Naive thymus-derived CD4-positive, alpha-beta T cell (primary cell): Measurements from ENCODE around the gene ARHGEF25. TPM values are rescaled to one million over a fixed set of nuclear protein-coding genes. Genes with fewer than 3 reads are reported as not detected.
"Not testable (repeated sequence)": the region's sequence is repeated elsewhere in the genome, so short reads cannot be mapped to it uniquely, and the experiment has no call there.

ENCODE experiments used
- ATAC-seq: fragments of 150-1000 bp; cut with Tn5 transposase; 2 replicates; pipeline ENCODE4 v1.10.0; 2021; ENCODE audit warnings: mild to moderate bottlenecking, moderate library complexity
- CTCF ChIA-PET: fragments of 350-600 bp; sonication (Branson Sonifier 250); formaldehyde crosslinking; loops from one replicate; lab custom pipeline; 2021; ENCODE audit warnings: antibody characterized with exemption; lab: Charles Lee
- POLR2A ChIA-PET: fragments of 350-600 bp; sonication (Branson Sonifier 250); formaldehyde crosslinking; loops from one replicate; lab custom pipeline; 2021; ENCODE audit warnings: antibody characterized with exemption, inconsistent platforms; lab: Charles Lee
- DNase-seq, 9 donors: peaks; one replicate each; pipeline versions ENCODE4 v3.0.0 to v3.0.0-alpha.2; 2020 to 2022; ENCODE audit warnings: mixed read lengths in 1 of 9
- H3K27ac ChIP-seq: one replicate; pipeline ENCODE4 v1.7.0; 2013; ENCODE audit warnings: mild to moderate bottlenecking, low read depth, low read length, moderate library complexity
- H3K27me3 ChIP-seq, 2 donors: one replicate each; pipeline ENCODE4 v1.7.0; 2013; ENCODE audit warnings: low read length in 2 of 2, mild to moderate bottlenecking in 2 of 2, moderate library complexity in 2 of 2; ENCODE audit not compliant: control insufficient read depth in 2 of 2, insufficient read depth in 2 of 2
- H3K36me3 ChIP-seq, 3 experiments: 1 replicate in 2 of 3; 2 replicates in 1 of 3; pipeline ENCODE4 v1.7.0; 2013; ENCODE audit warnings: low read length in 3 of 3, mild to moderate bottlenecking in 3 of 3, moderate library complexity in 1 of 3; ENCODE audit not compliant: insufficient read depth in 3 of 3, control insufficient read depth in 2 of 3
- H3K4me1 ChIP-seq, 2 donors: one replicate each; pipeline ENCODE4 v1.7.0; 2013; ENCODE audit warnings: low read length in 2 of 2, mild to moderate bottlenecking in 2 of 2, moderate library complexity in 1 of 2; ENCODE audit not compliant: control insufficient read depth in 2 of 2, insufficient read depth in 2 of 2
- H3K4me3 ChIP-seq: 2 replicates; pipeline ENCODE4 v1.7.0; 2013; ENCODE audit warnings: mild to moderate bottlenecking, low read length
- H3K9me3 ChIP-seq, 3 experiments: 1 replicate in 2 of 3; 2 replicates in 1 of 3; pipeline ENCODE4 v1.7.0; 2013; ENCODE audit warnings: low read length in 3 of 3; ENCODE audit not compliant: control insufficient read depth in 2 of 3
- H3K27ac Mint-ChIP-seq, 9 donors: one replicate each; pipeline ENCODE4 v1.8.0; 2020 to 2022; ENCODE audit warnings: mixed read lengths in 9 of 9, mild to moderate bottlenecking in 8 of 9, moderate library complexity in 5 of 9, inconsistent platforms in 2 of 9
- H3K27me3 Mint-ChIP-seq, 5 donors: one replicate each; pipeline ENCODE4 v1.8.0; 2021 to 2022; ENCODE audit warnings: mixed read lengths in 5 of 5, mild to moderate bottlenecking in 1 of 5
- H3K36me3 Mint-ChIP-seq, 5 donors: one replicate each; pipeline ENCODE4 v1.8.0; 2020 to 2022; ENCODE audit warnings: mixed read lengths in 5 of 5, mild to moderate bottlenecking in 3 of 5, inconsistent platforms in 1 of 5
- H3K4me1 Mint-ChIP-seq, 7 donors: one replicate each; pipeline ENCODE4 v1.8.0; 2020 to 2022; ENCODE audit warnings: mixed read lengths in 7 of 7, mild to moderate bottlenecking in 3 of 7, inconsistent platforms in 1 of 7
- H3K4me3 Mint-ChIP-seq, 10 donors: one replicate each; pipeline ENCODE4 v1.8.0; 2020 to 2022; ENCODE audit warnings: mild to moderate bottlenecking in 10 of 10, mixed read lengths in 10 of 10, moderate library complexity in 6 of 10, inconsistent platforms in 2 of 10
- H3K9me3 Mint-ChIP-seq, 11 donors: one replicate each; pipeline ENCODE4 v1.8.0; 2020 to 2022; ENCODE audit warnings: mixed read lengths in 11 of 11, mild to moderate bottlenecking in 4 of 11, inconsistent platforms in 1 of 11, moderate library complexity in 1 of 11
- intact Hi-C, 2 donors: fragments of 100-400 bp; cut with micrococcal nuclease; formaldehyde crosslinking; loops; one replicate each; pipeline ENCODE4 v1.15.1; 2023
- polyA plus RNA-seq, 2 donors: library from polyadenylated mRNA; unstranded; fragments of 300-500 nt; fragmentation: Illumina TruSeq; gene quantifications; one replicate each; pipeline ENCODE4 v1.2.3, GENCODE V29; 2021
- total RNA-seq, 6 experiments: library from RNA in 5 of 6; stranded (reverse) in 5 of 6; gene quantifications; 1 replicate in 5 of 6; 2 replicates in 1 of 6; pipeline ENCODE4 v1.2.3 and lab custom pipeline; 2021 to 2026

ARHGEF25 gene
- total and polyA plus RNA-seq, 7 experiments from 2014 or later = 0.29 to 1.2 (median 0.84) TPM; not detected in 2

GRCh38 chr12:57632958-57633840, 22.0 kb downstream of the ARHGEF25 start, which contains the start of gene B4GALNT1:
B4GALNT1 (minus strand) TSS chr12:57633201; CDS start chr12:57632132, 1,069 bp downstream.
- Mint-ChIP-seq H3K4me3 (peak within 1 kb of the TSS; percentile 51 to 83 (median 70)), H3K4me1 (peaks cover 0 to 11% (median 10%) of the 10 kb centered on the region in 7 donors), H3K9me3 (no peaks in the 10 kb centered on the region), H3K36me3 (no peaks in the 10 kb centered on the region), H3K27ac (peak within 1 kb of the TSS in 3 of 9 donors; percentile 13 to 66 (median 46)), H3K27me3 (peaks cover 31 to 68% (median 46%) of the 10 kb centered on the region in 5 donors)
- no peaks in the 10 kb centered on the region for H3K9me3 ChIP-seq
- H3K36me3 ChIP-seq = no peaks in the 10 kb centered on the region
- H3K4me1 ChIP-seq = peaks cover 8% of the 10 kb centered on the region in 2 donors
- H3K4me3 ChIP-seq = peak within 1 kb of the TSS; percentile 57
- ATAC-seq = peak; percentile 96
- DNase-seq = peak; percentile 33 to 74 (median 63)
- CTCF ChIA-PET = interaction anchor here (0.6 to 1.5 kb wide), 6 partner anchors 48 to 1207 kb away, joined by 3 to 4 read pairs (median 3); no protein-coding TSS in a partner anchor
- H3K27ac ChIP-seq = no peak within 1 kb of the TSS
- intact Hi-C loops = loop anchor here (1.0 to 2.0 kb wide), 7 partner anchors 50 to 272 kb away; partner anchors contain the start of genes GLI1 (in 1 of the 2) and OS9 (in 1 of the 2)
- H3K27me3 ChIP-seq = peaks cover 0 to 15% of the 10 kb centered on the region in 2 donors
- POLR2A ChIA-PET = interaction anchor here (0.6 to 1.2 kb wide), 4 partner anchors 61 to 174 kb away, joined by 3 to 5 read pairs (median 3); partner anchors contain the start of gene OS9

DNA sequence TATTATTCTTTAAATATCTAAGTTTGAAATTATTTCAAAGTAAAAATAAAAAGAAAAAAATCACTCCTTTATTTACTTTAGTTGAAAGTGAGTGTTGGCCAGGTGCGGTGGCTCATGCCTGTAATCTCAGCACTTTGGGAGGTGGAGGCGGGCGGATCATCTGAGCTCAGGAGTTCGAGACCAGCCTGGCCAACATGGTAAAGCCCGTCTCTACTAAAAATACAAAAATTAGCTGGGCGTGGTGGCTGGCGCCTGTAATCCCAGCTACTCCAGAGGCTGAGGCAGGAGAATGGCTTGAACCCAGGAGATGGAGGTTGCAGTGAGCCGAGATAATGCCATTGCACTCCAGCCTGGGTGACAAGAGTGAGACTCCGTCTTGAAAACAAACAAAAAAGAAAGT, 25.5 kb downstream of the ARHGEF25 start:
- H3K4me3 ChIP-seq, POLR2A ChIA-PET, H3K27me3 ChIP-seq, H3K36me3 Mint-ChIP-seq, H3K4me1 ChIP-seq, H3K36me3 ChIP-seq, H3K9me3 ChIP-seq, H3K27ac ChIP-seq, H3K9me3 Mint-ChIP-seq, ATAC-seq, H3K27ac Mint-ChIP-seq, DNase-seq, H3K4me3 Mint-ChIP-seq: not testable (repeated sequence)
- Mint-ChIP-seq H3K27me3 (peaks cover 16 to 57% (median 33%) of the 10 kb centered on the region in 5 donors), H3K4me1 (peaks cover 0 to 10% (median 8%) of the 10 kb centered on the region in 7 donors)
- CTCF ChIA-PET = interaction anchor here (0.7 kb wide), 1 partner anchor 245 kb away, joined by 5 read pairs; no protein-coding TSS in a partner anchor
- intact Hi-C loops = loop anchor here in 1 of 2 donors (1.0 kb wide), 1 partner anchor 53 kb away; no protein-coding TSS in a partner anchor

- intact Hi-C loops = loop anchor here in 1 of 2 donors (1.0 kb wide), 1 partner anchor 54 kb away; no protein-coding TSS in a partner anchor
- no peaks in the 10 kb centered on the region for H3K9me3 ChIP-seq
- peaks cover 0 to 8% (median 6%) of the 10 kb centered on the region in 7 donors for H3K4me1 Mint-ChIP-seq
Measured at GRCh38 chr12:57637364-57637763, 26.1 kb downstream of the ARHGEF25 start.

DNA sequence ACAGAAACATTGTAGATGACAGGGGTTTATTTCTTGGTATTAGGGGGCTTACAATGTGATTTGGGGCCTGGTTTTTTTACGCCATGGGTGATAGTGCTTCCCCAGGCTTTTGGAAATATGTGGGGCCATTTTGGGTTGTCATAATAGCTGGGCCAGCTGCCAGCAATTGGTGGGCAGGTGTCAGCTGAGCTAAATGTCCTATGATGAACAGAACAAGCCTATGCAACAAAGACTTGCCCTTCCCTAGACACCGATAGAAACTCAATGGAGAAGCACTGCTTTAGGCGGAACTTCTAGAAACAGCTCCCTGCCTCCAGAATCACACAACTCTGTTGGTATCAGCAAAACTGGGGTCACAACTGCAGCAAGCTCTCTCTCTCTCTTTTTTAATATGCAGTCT, 26.9 kb downstream of the ARHGEF25 start:
- ATAC-seq = no peak
- Histone ChIP-seq H3K4me1 (peaks cover 0 to 4% of the 10 kb centered on the region in 2 donors), H3K27ac (no peak overlapping the region), H3K27me3 (no peaks in the 10 kb centered on the region), H3K9me3 (no peaks in the 10 kb centered on the region), H3K4me3 (no peak overlapping the region), H3K36me3 (no peaks in the 10 kb centered on the region)
- intact Hi-C loops = no loop called here
- Mint-ChIP-seq H3K9me3 (peaks cover 0 to 2% (median 0%) of the 10 kb centered on the region in 11 donors), H3K36me3 (peaks cover 0 to 1% (median 0%) of the 10 kb centered on the region in 5 donors), H3K27ac (no peak overlapping the region), H3K4me3 (no peak overlapping the region), H3K27me3 (peaks cover 16 to 58% (median 30%) of the 10 kb centered on the region in 5 donors), H3K4me1 (peaks cover 0 to 8% (median 5%) of the 10 kb centered on the region in 7 donors)
- ChIA-PET CTCF (interaction anchor here (0.8 kb wide), 1 partner anchor 54 kb away, joined by 4 read pairs; no protein-coding TSS in a partner anchor), POLR2A (interaction anchor here (0.7 kb wide), 1 partner anchor 83 kb away, joined by 3 read pairs; no protein-coding TSS in a partner anchor)
- no peak for DNase-seq

More at GRCh38 chr12:57637364-57637763, 26.1 kb downstream of the ARHGEF25 start:
- Mint-ChIP-seq H3K4me3 (no peak overlapping the region), H3K27ac (no peak overlapping the region), H3K9me3 (peaks cover 0 to 2% (median 0%) of the 10 kb centered on the region in 11 donors), H3K36me3 (peaks cover 0 to 1% (median 0%) of the 10 kb centered on the region in 5 donors), H3K27me3 (peaks cover 16 to 59% (median 31%) of the 10 kb centered on the region in 5 donors)
- POLR2A ChIA-PET = no interaction called here
- H3K27ac ChIP-seq = no peak overlapping the region
- H3K36me3 ChIP-seq = no peaks in the 10 kb centered on the region
- ATAC-seq = no peak
- CTCF ChIA-PET = interaction anchor here (0.8 kb wide), 1 partner anchor 53 kb away, joined by 4 read pairs; no protein-coding TSS in a partner anchor
- H3K4me3 ChIP-seq = no peak overlapping the region
- peaks cover 1 to 5% of the 10 kb centered on the region in 2 donors for H3K4me1 ChIP-seq
- H3K27me3 ChIP-seq = no peaks in the 10 kb centered on the region
- no peak for DNase-seq

GRCh38 chr12:57640175-57641042, 29.2 kb downstream of the ARHGEF25 start:
- no peaks in the 10 kb centered on the region for H3K36me3 ChIP-seq
- H3K36me3 Mint-ChIP-seq = peaks cover 0 to 3% (median 0%) of the 10 kb centered on the region in 5 donors
- ChIA-PET POLR2A (no interaction called here), CTCF (no interaction called here)
- H3K4me3 Mint-ChIP-seq = no peak overlapping the region
- peaks cover 11 to 40% (median 13%) of the 10 kb centered on the region in 5 donors for H3K27me3 Mint-ChIP-seq
- peaks cover 0 to 8% (median 3%) of the 10 kb centered on the region in 11 donors for H3K9me3 Mint-ChIP-seq
- no peaks in the 10 kb centered on the region for H3K27me3 ChIP-seq
- H3K4me3 ChIP-seq = no peak overlapping the region
- H3K4me1 ChIP-seq = no peaks in the 10 kb centered on the region
- no peak overlapping the region for H3K27ac Mint-ChIP-seq
- H3K27ac ChIP-seq = no peak overlapping the region
- H3K4me1 Mint-ChIP-seq = peaks cover 0 to 2% (median 0%) of the 10 kb centered on the region in 7 donors
- ATAC-seq = no peak
- intact Hi-C loops = no loop called here
- no peak for DNase-seq
- no peaks in the 10 kb centered on the region for H3K9me3 ChIP-seq
